ENCODE data around the gene DNAJC1.

DNAJC1 gene

GRCh38 chr10:21760332-21760731 lies 243.2 kb downstream of the DNAJC1 start:
- no peak for DNase-seq (ENCODE audit: low read depth)

- DNase-seq (ENCODE audit: low read depth), result no peak
Measured at GRCh38 chr10:21759232-21759631, 244.3 kb downstream of the DNAJC1 start.

- no peak for DNase-seq (ENCODE audit: low read depth)
Measured at GRCh38 chr10:21758696-21759095, 244.8 kb downstream of the DNAJC1 start.

- DNase-seq (ENCODE audit: low read depth), result no peak
Measured at GRCh38 chr10:21758239-21758638, 245.3 kb downstream of the DNAJC1 start.

GRCh38 chr10:21757185-21757901 lies 246.2 kb downstream of the DNAJC1 start:
- no peak for DNase-seq (ENCODE audit: low read depth)

- DNase-seq (ENCODE audit: low read depth), result no peak
Measured at GRCh38 chr10:21756707-21757106, 246.8 kb downstream of the DNAJC1 start.

GRCh38 chr10:21754410-21755011 lies 249.0 kb downstream of the DNAJC1 start:
- no peak for DNase-seq (ENCODE audit: low read depth)

- no peak for DNase-seq (ENCODE audit: low read depth)
Measured at GRCh38 chr10:21753497-21754270, 249.8 kb downstream of the DNAJC1 start.

GRCh38 chr10:21751341-21752310 lies 251.9 kb downstream of the DNAJC1 start:
- no peak for DNase-seq (ENCODE audit: low read depth)

- no peak for DNase-seq (ENCODE audit: low read depth)
Measured at GRCh38 chr10:21750424-21750823, 253.1 kb downstream of the DNAJC1 start.

GRCh38 chr10:21749788-21750187 lies 253.7 kb downstream of the DNAJC1 start:
- no peak for DNase-seq (ENCODE audit: low read depth)

GRCh38 chr10:21747809-21748208 lies 255.7 kb downstream of the DNAJC1 start:
- DNase-seq (ENCODE audit: low read depth), result no peak

- no peak for DNase-seq (ENCODE audit: low read depth)
Measured at GRCh38 chr10:21746118-21746517, 257.4 kb downstream of the DNAJC1 start.

GRCh38 chr10:21744223-21744622 lies 259.3 kb downstream of the DNAJC1 start:
- DNase-seq (ENCODE audit: low read depth), result no peak

- no peak for DNase-seq (ENCODE audit: low read depth)
Measured at GRCh38 chr10:21742740-21743412, 260.7 kb downstream of the DNAJC1 start.

- DNase-seq (ENCODE audit: low read depth), result peak; percentile 45
Measured at GRCh38 chr10:21740989-21741388, 262.5 kb downstream of the DNAJC1 start.

- no peak for DNase-seq (ENCODE audit: low read depth)
Measured at GRCh38 chr10:21737106-21737505, 266.4 kb downstream of the DNAJC1 start.

- no peak for DNase-seq (ENCODE audit: low read depth)
Measured at GRCh38 chr10:21733710-21734109, 269.8 kb downstream of the DNAJC1 start.

- no peak for DNase-seq (ENCODE audit: low read depth)
Measured at GRCh38 chr10:21732067-21732772, 271.3 kb downstream of the DNAJC1 start.

- DNase-seq (ENCODE audit: low read depth), result no peak
Measured at GRCh38 chr10:21728618-21729017, 274.9 kb downstream of the DNAJC1 start.

Measured in T follicular helper cell (primary cell).